ENCODE results near the gene ANKRD22. TPM values are rescaled to one million over a fixed set of nuclear protein-coding genes. Genes with fewer than 3 reads are reported as not detected.

Gene ANKRD22
- 0.16 TPM in 1 of 2 replicates, not detected in the other for total RNA-seq

GRCh38 chr10:88851706-88852105 lies at the start of gene ANKRD22:
Gene ANKRD22, minus strand, starts transcription at chr10:88851844. Its CDS starts 237 bp downstream, at chr10:88851607.
- intact Hi-C loops (cut with micrococcal nuclease) = loop anchor here (2.0 kb wide), 1 partner anchor 51 kb away; no protein-coding TSS in a partner anchor

- intact Hi-C loops (cut with micrococcal nuclease) = no loop called here
Observed at GRCh38 chr10:88899886-88900285, 48.2 kb upstream of the ANKRD22 start.

GRCh38 chr10:88898727-88899126 lies 47.1 kb upstream of the ANKRD22 start:
- intact Hi-C loops (cut with micrococcal nuclease) = no loop called here

GRCh38 chr10:88896994-88897853 lies 45.6 kb upstream of the ANKRD22 start:
- intact Hi-C loops (cut with micrococcal nuclease) = loop anchor here (1.0 kb wide), 1 partner anchor 17 kb away; the partner anchor contains the start of gene STAMBPL1

GRCh38 chr10:88896372-88896993 lies 44.8 kb upstream of the ANKRD22 start:
- intact Hi-C loops (cut with micrococcal nuclease) = no loop called here

GRCh38 chr10:88895250-88895649 lies 43.6 kb upstream of the ANKRD22 start:
- intact Hi-C loops (cut with micrococcal nuclease) = no loop called here

GRCh38 chr10:88893611-88894010 lies 42.0 kb upstream of the ANKRD22 start:
- intact Hi-C loops (cut with micrococcal nuclease) = no loop called here

- intact Hi-C loops (cut with micrococcal nuclease) = no loop called here
Observed at GRCh38 chr10:88892222-88892967, 40.8 kb upstream of the ANKRD22 start.

GRCh38 chr10:88890681-88891381 lies 39.2 kb upstream of the ANKRD22 start:
- intact Hi-C loops (cut with micrococcal nuclease) = no loop called here

GRCh38 chr10:88889559-88890337 lies 38.1 kb upstream of the ANKRD22 start:
- intact Hi-C loops (cut with micrococcal nuclease) = no loop called here

- intact Hi-C loops (cut with micrococcal nuclease) = no loop called here
Observed at GRCh38 chr10:88888810-88889445, 37.3 kb upstream of the ANKRD22 start.

- intact Hi-C loops (cut with micrococcal nuclease) = no loop called here
Observed at GRCh38 chr10:88886557-88886956, 34.9 kb upstream of the ANKRD22 start.

- intact Hi-C loops (cut with micrococcal nuclease) = loop anchor here (5.0 kb wide), 2 partner anchors 496 to 819 kb away; partner anchors contain the start of gene KIF20B
Observed at GRCh38 chr10:88883448-88883809, 31.8 kb upstream of the ANKRD22 start.

- intact Hi-C loops (cut with micrococcal nuclease) = loop anchor here (5.0 kb wide), 2 partner anchors 496 to 819 kb away; partner anchors contain the start of gene KIF20B
Observed at GRCh38 chr10:88882646-88883447, 31.2 kb upstream of the ANKRD22 start.

GRCh38 chr10:88881922-88882645 lies 30.4 kb upstream of the ANKRD22 start:
- intact Hi-C loops (cut with micrococcal nuclease) = loop anchor here (2.0 to 5.0 kb wide), 3 partner anchors 113 to 820 kb away; partner anchors contain the start of gene KIF20B

- intact Hi-C loops (cut with micrococcal nuclease) = loop anchor here (2.0 to 5.0 kb wide), 3 partner anchors 113 to 821 kb away; partner anchors contain the start of gene KIF20B
Observed at GRCh38 chr10:88881320-88881719, 29.7 kb upstream of the ANKRD22 start.

GRCh38 chr10:88880282-88881076 lies 28.8 kb upstream of the ANKRD22 start:
- intact Hi-C loops (cut with micrococcal nuclease) = loop anchor here (1.0 to 5.0 kb wide), 8 partner anchors 17 to 1018 kb away; partner anchors contain the start of gene KIF20B

Measured in T-helper 2 cell treated with Interferon-gamma antibody and Interleukin-4, amounts not matched to agents 100 ng/mL and 5 ng/mL, for 36 hours (primary cell).